ENCODE results near the gene WWOX. TPM values are rescaled to one million over a fixed set of nuclear protein-coding genes. Genes with fewer than 3 reads are reported as not detected.

The WWOX gene
- total and polyA plus RNA-seq, 10 donors: 5.9 to 90.3 (median 26.4) TPM

DNA sequence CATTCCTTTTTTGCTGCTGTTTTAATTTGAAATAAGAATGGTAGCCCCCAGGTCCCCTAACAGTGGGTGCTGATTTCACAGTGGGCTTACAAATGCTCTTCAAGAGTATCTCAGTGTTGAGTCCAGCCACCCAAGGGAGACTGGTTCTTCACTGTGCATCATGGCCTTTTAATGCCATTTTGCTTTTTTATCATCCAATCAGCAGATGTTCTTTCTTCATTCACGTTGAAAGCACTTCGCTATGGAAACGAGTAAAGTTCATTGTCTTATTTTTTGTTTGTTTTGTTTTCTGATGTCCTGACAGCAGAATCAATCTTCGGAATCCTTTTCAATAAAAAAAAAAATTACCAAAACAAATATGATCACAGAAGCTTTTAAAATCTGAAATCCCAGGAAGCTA lies 1072.0 kb downstream of the WWOX start:
- Histone ChIP-seq H3K4me1 (peaks cover 0 to 7% (median 0%) of the 10 kb centered on the region in 6 donors), H3K27me3 (replicated peaks in 1 of 7) (no peaks in the 10 kb centered on the region), H3K27ac (no peak overlapping the region), H3K4me3 (no peak overlapping the region), H3K36me3 (no peaks in the 10 kb centered on the region), H3K9me3 (peaks cover 0 to 17% (median 11%) of the 10 kb centered on the region in 8 donors)
- 71 to 88% (median 81%) methylated on average over 4 of the region's 4 CpGs for WGBS, 5 donors
- TF ChIP-seq, protein P1, sequence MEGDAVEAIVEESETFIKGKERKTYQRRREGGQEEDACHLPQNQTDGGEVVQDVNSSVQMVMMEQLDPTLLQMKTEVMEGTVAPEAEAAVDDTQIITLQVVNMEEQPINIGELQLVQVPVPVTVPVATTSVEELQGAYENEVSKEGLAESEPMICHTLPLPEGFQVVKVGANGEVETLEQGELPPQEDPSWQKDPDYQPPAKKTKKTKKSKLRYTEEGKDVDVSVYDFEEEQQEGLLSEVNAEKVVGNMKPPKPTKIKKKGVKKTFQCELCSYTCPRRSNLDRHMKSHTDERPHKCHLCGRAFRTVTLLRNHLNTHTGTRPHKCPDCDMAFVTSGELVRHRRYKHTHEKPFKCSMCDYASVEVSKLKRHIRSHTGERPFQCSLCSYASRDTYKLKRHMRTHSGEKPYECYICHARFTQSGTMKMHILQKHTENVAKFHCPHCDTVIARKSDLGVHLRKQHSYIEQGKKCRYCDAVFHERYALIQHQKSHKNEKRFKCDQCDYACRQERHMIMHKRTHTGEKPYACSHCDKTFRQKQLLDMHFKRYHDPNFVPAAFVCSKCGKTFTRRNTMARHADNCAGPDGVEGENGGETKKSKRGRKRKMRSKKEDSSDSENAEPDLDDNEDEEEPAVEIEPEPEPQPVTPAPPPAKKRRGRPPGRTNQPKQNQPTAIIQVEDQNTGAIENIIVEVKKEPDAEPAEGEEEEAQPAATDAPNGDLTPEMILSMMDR (IDR thresholded peaks at IDR 0.05 in 8 of 11, conservative IDR thresholded peaks at IDR 0.05 in 3 of 11): no peak
- TF ChIP-seq POLR2AphosphoS5 (IDR thresholded peaks at IDR 0.05) (no peak), POLR2A (IDR thresholded peaks at IDR 0.05) (no peak)
- no peak for DNase-seq
- intact Hi-C loops (cut with DNase I; ENCODE audit: low total_unique reads): no loop called here

DNA sequence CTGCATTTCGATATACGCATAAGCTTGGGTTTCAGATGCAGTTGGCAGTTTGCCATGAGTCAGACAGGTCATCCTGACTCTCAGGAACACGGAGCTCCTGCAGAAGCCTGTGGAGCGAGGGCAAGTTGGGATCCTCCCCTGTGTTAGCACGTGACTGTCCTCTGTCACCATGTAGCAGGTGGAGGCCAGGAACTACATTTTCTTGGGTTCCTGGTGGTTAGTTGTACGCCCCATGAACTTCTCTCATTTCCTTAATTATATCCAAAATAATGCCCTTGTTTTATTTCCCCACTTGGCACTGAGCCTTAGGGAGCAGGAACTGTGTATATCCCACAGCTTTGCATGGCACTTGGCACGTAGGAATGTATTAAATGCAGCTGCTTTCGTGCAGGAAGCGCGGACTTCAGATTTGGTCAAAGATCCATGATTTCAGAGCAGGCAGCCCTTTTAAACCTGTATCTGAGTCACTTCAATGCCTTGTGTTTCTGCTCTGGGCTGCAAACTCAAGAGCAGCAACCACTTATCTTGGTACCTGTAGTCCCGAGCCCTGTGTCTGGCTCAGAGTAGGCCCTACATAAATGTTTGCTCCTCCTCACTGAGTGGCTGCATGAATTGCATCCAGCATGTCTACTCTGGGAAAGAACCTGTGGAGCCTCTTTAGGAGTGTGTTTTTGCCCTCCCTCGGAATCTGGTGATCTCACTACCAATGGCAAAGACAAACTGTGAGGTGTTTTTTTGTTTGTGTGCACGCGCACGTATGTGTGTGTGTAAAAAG lies 1072.7 kb downstream of the WWOX start:
- Histone ChIP-seq H3K4me3 (no peak overlapping the region), H3K9me3 (peaks cover 0 to 17% (median 11%) of the 10 kb centered on the region in 8 donors), H3K27ac (no peak overlapping the region), H3K36me3 (no peaks in the 10 kb centered on the region), H3K27me3 (replicated peaks in 1 of 7) (no peaks in the 10 kb centered on the region), H3K4me1 (peaks cover 0 to 13% (median 0%) of the 10 kb centered on the region in 6 donors)
- TF ChIP-seq, protein P1 (IDR thresholded peaks at IDR 0.05 in 8 of 11, conservative IDR thresholded peaks at IDR 0.05 in 3 of 11): no peak
- TF ChIP-seq POLR2AphosphoS5 (IDR thresholded peaks at IDR 0.05) (no peak), POLR2A (IDR thresholded peaks at IDR 0.05) (no peak)
- no peak for DNase-seq
- WGBS, 5 donors: 77 to 85% (median 81%) methylated on average over 15 of the region's 15 CpGs
- intact Hi-C loops (cut with DNase I; ENCODE audit: low total_unique reads): no loop called here

DNA sequence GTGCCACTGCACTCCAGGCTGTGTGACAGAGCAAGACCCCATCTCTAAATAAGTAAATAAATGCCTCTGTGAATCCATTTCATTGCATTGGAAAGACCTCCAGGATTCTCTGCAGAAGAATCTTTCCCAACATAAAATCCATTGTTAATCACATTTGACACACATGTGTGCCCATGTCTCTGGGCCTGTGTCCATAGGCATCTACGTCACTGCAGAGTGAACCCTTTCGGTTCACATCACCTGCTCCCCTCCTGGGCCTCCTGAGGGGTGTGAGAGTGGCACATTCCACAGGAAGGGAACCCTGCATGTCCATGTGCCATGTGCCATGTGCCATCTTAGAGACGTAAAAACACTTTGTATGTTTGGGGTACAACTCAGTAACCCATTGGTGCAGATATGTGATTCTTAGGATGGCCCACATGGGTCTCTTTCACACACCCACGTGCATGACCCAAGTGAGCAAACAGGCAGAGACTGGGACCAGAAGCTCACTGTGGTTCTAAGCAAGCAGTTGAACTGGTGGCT lies 1073.6 kb downstream of the WWOX start:
- H3K4me1 ChIP-seq: peaks cover 0 to 18% (median 2%) of the 10 kb centered on the region in 6 donors
- no peak for DNase-seq
- H3K27me3 ChIP-seq (replicated peaks in 1 of 7): no peaks in the 10 kb centered on the region
- intact Hi-C loops (cut with DNase I; ENCODE audit: low total_unique reads): no loop called here
- TF ChIP-seq POLR2A (IDR thresholded peaks at IDR 0.05) (no peak), POLR2AphosphoS5 (IDR thresholded peaks at IDR 0.05) (no peak)
- TF ChIP-seq, protein P1 (IDR thresholded peaks at IDR 0.05 in 8 of 11, conservative IDR thresholded peaks at IDR 0.05 in 3 of 11): no peak
- H3K36me3 ChIP-seq: no peaks in the 10 kb centered on the region
- H3K27ac ChIP-seq: no peak overlapping the region
- 84 to 98% (median 93%) methylated on average over 4 of the region's 4 CpGs for WGBS, 5 donors
- no peak overlapping the region for H3K4me3 ChIP-seq
- peaks cover 0 to 14% (median 5%) of the 10 kb centered on the region in 8 donors for H3K9me3 ChIP-seq

DNA sequence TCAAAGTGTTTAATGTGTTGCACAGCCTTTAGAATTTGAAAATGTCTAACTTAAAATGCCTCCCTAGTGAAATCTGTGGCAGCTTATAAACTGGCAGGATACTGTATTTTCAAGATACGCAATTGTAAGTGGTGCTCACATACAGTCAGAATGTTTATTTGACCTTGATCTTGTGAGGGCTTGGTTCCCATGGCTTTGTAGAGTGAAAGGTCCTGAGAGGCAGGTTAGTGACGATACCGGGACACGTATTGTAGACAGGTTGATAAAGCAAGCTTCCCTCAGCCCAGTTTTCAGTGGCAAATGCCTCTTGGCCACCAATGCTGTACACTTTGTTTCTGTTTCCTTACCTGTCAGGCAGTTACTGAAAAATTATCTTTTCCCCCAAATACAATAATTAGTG lies 1074.5 kb downstream of the WWOX start:
- no peaks in the 10 kb centered on the region for H3K36me3 ChIP-seq
- H3K27ac ChIP-seq: no peak overlapping the region
- H3K27me3 ChIP-seq (replicated peaks in 1 of 7): no peaks in the 10 kb centered on the region
- no peak for DNase-seq
- intact Hi-C loops (cut with DNase I; ENCODE audit: low total_unique reads): no loop called here
- WGBS, 5 donors: 86 to 95% (median 91%) methylated on average over 4 of the region's 4 CpGs
- H3K9me3 ChIP-seq: peaks cover 0 to 18% (median 6%) of the 10 kb centered on the region in 8 donors
- peaks cover 0 to 18% (median 2%) of the 10 kb centered on the region in 6 donors for H3K4me1 ChIP-seq
- H3K4me3 ChIP-seq: no peak overlapping the region
- TF ChIP-seq POLR2AphosphoS5 (IDR thresholded peaks at IDR 0.05) (no peak), POLR2A (IDR thresholded peaks at IDR 0.05) (no peak)
- TF ChIP-seq, protein P1 (IDR thresholded peaks at IDR 0.05 in 8 of 11, conservative IDR thresholded peaks at IDR 0.05 in 3 of 11): no peak
